NCI-H146 treated with DMSO at 0.1 percent for 48 hours (cell line): ENCODE measurements around the gene OSBPL10.

Experiments
- DNase-seq: peaks from one replicate; lab custom pipeline; 2025; ENCODE audit not compliant: unreplicated experiment; lab: John Stamatoyannopoulos, UW

Gene OSBPL10

DNA sequence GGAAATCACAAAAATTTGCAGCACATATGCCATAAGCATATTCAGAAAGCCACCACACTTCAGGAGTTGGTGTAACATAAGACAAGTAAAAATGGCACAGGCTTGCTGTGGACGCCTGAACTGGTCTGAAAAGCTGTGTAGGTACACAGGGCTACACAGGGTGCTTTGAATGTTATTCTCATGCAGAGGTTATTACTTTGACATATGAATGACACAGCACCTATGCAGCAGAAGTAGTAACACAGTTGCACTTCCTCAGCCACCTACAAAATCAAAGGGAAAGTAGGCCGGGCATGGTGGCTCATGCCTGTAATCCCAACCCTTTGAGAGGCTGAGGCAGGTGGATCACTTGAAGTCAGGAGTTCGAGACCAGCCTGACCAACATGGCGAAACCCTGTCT, 54.5 kb downstream of the OSBPL10 start:
- DNase-seq = no peak

DNA sequence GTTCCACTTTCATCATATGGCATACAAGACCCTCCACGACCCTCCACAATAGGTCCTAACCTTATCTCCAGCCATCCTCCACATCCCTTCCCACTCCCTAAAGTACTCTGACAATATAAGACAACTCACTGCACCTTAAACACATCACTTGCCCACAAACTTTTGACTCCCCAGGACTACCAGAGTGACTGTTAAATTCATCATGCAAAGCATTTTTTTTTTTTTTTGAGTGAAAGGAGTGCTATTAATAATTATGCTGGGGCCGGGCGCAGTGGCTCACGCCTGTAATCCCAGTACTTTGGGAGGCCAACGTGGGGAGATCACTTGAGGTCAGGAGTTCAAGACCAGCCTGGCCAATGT, 55.8 kb downstream of the OSBPL10 start:
- DNase-seq = no peak

DNA sequence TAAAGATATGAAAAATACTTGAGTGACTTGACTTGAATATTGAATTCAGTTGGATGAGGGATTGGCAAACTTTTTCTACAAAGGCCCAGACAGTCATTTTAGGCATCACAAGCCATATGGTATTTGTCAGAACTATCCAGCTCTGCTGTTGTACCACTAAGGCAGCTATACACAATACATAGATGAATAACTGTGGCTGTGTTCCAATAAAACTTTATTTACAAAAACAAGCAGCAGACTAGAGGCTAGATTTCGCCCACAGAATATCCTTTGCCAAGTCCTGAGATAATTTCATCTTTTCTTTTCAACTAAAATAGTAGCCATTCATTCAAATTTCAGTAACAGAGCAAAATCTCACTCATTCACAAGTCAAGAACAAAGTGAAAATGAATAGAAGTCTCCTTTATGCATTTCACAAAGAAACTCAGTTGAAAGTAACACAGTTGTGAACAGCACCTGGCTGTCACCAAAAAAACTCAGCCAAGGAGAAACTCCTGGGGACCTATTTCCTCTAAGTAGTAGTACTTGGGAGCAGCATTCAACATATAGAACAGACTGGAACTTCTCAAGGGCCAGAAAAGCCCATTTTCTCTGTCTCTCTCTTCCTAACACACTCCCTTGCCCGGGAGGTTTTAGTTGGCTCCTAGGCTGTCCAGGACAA, 56.3 kb downstream of the OSBPL10 start:
- DNase-seq = no peak

GRCh38 chr3:31922962-31923361, 58.1 kb downstream of the OSBPL10 start:
- DNase-seq = no peak

- DNase-seq = no peak
Observed at GRCh38 chr3:31921837-31922236, 59.2 kb downstream of the OSBPL10 start.

DNA sequence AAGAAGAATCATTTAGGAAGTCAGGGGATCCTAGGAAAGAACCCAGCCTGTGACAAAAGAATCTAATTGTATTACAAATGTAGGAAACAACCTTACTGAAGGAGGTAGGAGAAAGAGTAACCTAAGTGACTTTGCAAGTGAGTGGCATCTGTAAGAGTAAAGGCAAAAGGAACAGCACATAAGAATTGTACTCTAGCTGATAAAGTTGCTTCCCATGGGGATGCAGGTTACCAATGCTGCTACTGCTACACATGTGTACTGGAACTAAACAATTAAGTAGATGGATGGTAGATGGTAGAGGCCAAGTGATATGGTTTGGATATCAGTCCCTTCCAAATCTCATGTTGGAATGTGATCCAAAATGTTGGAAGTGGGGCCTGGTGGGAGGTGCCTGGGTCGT, 60.8 kb downstream of the OSBPL10 start:
- DNase-seq = no peak

- no peak for DNase-seq
Observed at GRCh38 chr3:31919528-31919927, 61.5 kb downstream of the OSBPL10 start.

- DNase-seq = no peak
Observed at GRCh38 chr3:31918179-31919150, 62.6 kb downstream of the OSBPL10 start.

GRCh38 chr3:31917303-31918005, 63.6 kb downstream of the OSBPL10 start:
- DNase-seq = no peak

DNA sequence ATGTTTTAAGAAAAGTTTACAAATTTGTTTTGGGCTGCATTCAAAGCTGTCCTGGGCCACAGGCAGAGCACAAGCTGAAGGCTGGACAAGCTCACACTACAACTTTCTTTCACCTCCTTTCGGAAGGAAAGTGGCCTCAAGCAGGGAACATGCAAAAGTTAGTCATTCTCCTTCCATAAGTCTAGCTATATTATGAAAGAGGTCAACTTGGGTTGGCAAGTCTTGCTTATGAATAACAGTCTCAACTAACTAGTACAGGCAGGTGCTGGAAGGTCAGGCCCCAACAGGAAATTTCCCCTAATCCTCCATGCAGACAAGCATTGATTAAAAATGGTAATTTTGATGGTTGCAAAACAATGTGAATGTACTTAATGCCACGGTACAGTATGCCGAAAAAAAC, 69.4 kb downstream of the OSBPL10 start:
- DNase-seq = no peak

GRCh38 chr3:31911124-31911523, 69.9 kb downstream of the OSBPL10 start:
- no peak for DNase-seq

DNA sequence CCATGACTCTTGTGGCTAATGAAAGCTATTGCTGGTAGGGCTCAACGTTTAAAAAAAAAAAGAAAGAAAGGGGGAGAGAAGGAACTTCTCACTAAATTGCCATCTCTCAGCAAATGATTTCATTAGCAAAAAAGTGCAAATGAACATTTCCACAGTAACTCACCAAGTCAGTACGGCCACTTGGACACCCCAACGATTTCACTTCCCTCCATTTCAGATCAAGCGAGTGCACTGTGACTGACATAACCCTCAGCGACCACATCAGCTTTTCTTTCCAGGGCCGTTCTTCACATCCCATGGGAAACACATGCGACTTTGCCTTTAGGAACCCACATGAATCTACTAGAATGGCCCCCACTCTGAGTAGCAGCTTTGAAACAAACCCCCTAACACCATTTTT, 71.6 kb downstream of the OSBPL10 start:
- no peak for DNase-seq

- peak; percentile 59 for DNase-seq
Observed at GRCh38 chr3:31908391-31909097, 72.5 kb downstream of the OSBPL10 start.

GRCh38 chr3:31906182-31906581, 74.9 kb downstream of the OSBPL10 start:
- no peak for DNase-seq

DNA sequence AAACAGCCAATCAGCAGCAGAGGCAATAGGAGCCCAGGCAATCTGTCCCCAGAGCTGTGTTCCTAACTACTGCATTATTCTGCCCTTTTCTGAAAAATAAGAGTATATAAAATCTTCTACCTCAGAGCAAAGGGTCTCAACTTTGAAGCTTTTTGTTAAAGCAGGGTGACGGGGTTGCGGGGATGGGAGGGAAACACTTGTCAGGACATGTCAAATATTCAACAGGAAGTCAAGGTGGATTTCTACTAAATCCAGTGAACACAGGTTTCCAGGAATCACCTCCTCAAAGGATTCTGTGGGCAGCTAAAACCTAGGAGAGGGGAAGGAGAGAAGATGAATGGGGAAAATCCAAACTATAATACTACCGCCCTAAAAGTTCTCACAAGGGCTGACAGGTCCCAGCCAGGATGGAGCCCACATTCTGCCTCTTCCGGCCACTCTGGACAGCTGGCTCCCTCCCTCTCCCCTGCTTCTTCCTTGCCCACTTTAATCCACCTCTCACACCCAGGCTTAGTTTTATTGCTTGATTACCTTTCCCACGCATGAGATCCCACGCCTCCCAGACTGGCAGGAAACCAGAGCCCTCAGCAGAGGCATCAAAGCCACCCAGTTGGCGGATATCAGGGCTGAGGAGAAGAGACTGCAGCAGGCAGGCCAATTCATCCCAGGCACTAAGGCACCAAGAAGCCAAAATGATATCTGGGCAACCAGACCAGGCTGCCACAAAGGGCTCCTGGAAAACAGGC, 77.2 kb downstream of the OSBPL10 start:
- DNase-seq = no peak

GRCh38 chr3:31900583-31900982, 80.5 kb downstream of the OSBPL10 start:
- no peak for DNase-seq

DNA sequence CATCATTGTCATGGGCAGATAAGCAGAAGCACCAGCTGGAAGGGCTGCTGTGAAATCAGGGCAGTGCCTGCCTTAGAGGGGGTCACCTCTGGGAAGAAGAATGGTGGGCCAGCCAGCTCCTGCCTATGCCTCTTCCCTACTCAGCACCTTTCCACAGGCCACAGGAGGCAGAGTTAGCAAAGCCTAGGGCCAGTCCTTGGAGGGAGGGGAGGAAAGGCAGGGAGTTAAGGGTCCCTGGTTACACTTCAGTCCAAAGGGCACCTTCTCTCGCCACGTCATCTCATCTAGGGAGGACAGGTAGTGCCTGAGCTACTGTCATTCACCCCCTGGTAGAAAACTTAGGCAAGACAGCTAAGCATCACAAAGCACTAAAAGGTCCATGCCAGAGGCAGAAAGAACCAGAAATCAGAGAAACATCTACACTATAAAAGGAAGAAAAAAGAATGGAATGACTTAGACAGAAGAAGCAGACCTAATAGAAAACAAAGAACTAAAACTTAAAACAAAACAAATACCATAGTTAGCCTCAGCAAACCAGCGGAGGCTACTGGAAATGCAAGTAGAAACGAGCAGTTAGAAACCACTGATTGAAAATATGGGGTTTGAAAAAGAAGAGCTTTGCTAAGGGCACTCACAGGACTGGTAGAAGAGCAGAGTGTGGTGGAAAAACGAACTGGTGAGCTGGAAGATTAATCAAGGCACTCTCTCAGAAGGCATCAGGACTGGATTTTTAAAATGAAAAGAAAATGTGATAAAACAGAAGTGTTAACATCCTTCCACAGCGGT, 84.2 kb downstream of the OSBPL10 start:
- no peak for DNase-seq

GRCh38 chr3:31896026-31896425, 85.0 kb downstream of the OSBPL10 start:
- DNase-seq = no peak

DNA sequence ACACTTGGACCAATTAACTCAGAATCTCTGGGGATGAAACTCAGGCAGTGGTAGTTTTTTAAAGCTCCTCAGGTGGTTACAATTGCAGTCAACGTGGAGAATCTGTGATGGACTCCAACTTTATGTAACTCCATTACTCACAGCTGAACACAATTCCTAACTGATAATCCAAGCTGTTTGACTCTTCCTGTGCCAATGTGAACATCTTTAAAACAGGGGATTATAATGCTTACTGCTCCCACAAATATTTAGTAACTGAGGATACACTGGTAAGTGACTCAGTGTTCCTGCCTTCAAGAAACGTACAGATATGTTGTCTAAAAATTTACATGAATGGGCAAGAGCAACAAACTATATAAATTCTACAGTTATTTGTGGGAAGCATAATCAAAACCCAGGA, 85.6 kb downstream of the OSBPL10 start:
- no peak for DNase-seq
